B cell (primary cell): Measurements from ENCODE around the gene WDR82. TPM values are rescaled to one million over a fixed set of nuclear protein-coding genes. Genes with fewer than 3 reads are reported as not detected.
A peak's percentile ranks its signal among the peaks of the same experiment; 100 is the strongest.

Source experiments
- ATAC-seq: fragments of 200-7000 bp; cut with Tn5 transposase; one replicate; pipeline ENCODE4 v1.10.0; 2021; ENCODE audit warnings: low read depth, mild to moderate bottlenecking, moderate number of reproducible peaks, moderate library complexity
- CTCF ChIA-PET: fragments of 350-600 bp; sonication (Branson Sonifier 250); formaldehyde crosslinking; loops from one replicate; lab custom pipeline; 2021; ENCODE audit warnings: antibody characterized with exemption, inconsistent platforms; lab: Charles Lee
- POLR2A ChIA-PET: fragments of 350-600 bp; sonication (Branson Sonifier 250); formaldehyde crosslinking; loops from one replicate; lab custom pipeline; 2021; ENCODE audit warnings: antibody characterized with exemption; lab: Charles Lee
- DNase-seq: peaks from one replicate; pipeline ENCODE4 v3.0.0; 2013
- H2AFZ ChIP-seq: 2 replicates; pipeline ENCODE4 v1.6.1; 2012; ENCODE audit warnings: mild to moderate bottlenecking, low read depth, low read length; ENCODE audit not compliant: insufficient read depth, poor library complexity, severe bottlenecking
- H3K27ac ChIP-seq, 2 donors: 1 replicate in 1 of 2; 2 replicates in 1 of 2; pipeline ENCODE4 v1.5.1; 2012 to 2013; ENCODE audit warnings: low read length in 2 of 2, mild to moderate bottlenecking in 2 of 2, moderate library complexity in 1 of 2
- H3K27me3 ChIP-seq, 4 experiments: fragments of 200-600 bp in 1 of 4; sonication (generic) in 1 of 4; replicated peaks in 1 of 4; 1 replicate in 2 of 4; 2 replicates in 2 of 4; pipeline versions ENCODE4 v1.6.1 to v1.7.0; 2013 to 2016; ENCODE audit warnings: low read length in 3 of 4, mild to moderate bottlenecking in 2 of 4, mixed read lengths in 1 of 4, moderate library complexity in 1 of 4; ENCODE audit not compliant: insufficient read depth in 4 of 4, control insufficient read depth in 3 of 4; ENCODE audit errors: control extremely low read depth in 1 of 4
- H3K36me3 ChIP-seq, 2 experiments: replicated peaks in 1 of 2; 1 replicate in 1 of 2; 2 replicates in 1 of 2; pipeline versions ENCODE4 v1.6.1 to v1.7.1; 2013; ENCODE audit warnings: low read length in 1 of 2; ENCODE audit not compliant: insufficient read depth in 2 of 2, control insufficient read depth in 1 of 2; ENCODE audit errors: control extremely low read depth in 1 of 2, extremely low read depth in 1 of 2
- H3K4me1 ChIP-seq, 2 donors: fragments of 200-600 bp in 1 of 2; sonication (generic) in 1 of 2; 1 replicate in 1 of 2; 2 replicates in 1 of 2; pipeline versions ENCODE4 v1.5.1 to v1.6.1; 2013 to 2017; ENCODE audit warnings: low read length in 2 of 2; ENCODE audit not compliant: control insufficient read depth in 2 of 2, insufficient read depth in 2 of 2
- H3K4me2 ChIP-seq: replicated peaks from 2 replicates; pipeline ENCODE3; 2012; ENCODE audit warnings: mild to moderate bottlenecking, low read depth, low read length; ENCODE audit not compliant: poor library complexity, severe bottlenecking
- H3K4me3 ChIP-seq, 5 experiments: fragments of 200-600 bp in 1 of 5; sonication (generic) in 1 of 5; 1 replicate in 3 of 5; 2 replicates in 2 of 5; pipeline versions ENCODE4 v1.5.1 to v1.7.0; 2011 to 2016; ENCODE audit warnings: low read length in 4 of 5, mild to moderate bottlenecking in 4 of 5, low read depth in 2 of 5, control low read depth in 1 of 5, moderate library complexity in 1 of 5; ENCODE audit not compliant: insufficient read depth in 1 of 5; ENCODE audit errors: control extremely low read depth in 1 of 5, extremely low read depth in 1 of 5
- H3K79me2 ChIP-seq: fragments of 200-600 bp; sonication (generic); one replicate; pipeline ENCODE4 v1.6.0; 2016; ENCODE audit warnings: low read length; ENCODE audit not compliant: control insufficient read depth, insufficient read depth
- H3K9ac ChIP-seq: fragments of 200-600 bp; sonication (generic); 2 replicates; pipeline ENCODE4 v1.6.1; 2017; ENCODE audit warnings: mild to moderate bottlenecking, low read length, moderate library complexity
- H3K9me3 ChIP-seq, 3 donors: one replicate each; pipeline versions ENCODE4 v1.6.1 to v1.7.1; 2013; ENCODE audit warnings: low read length in 2 of 3; ENCODE audit not compliant: control insufficient read depth in 2 of 3, insufficient read depth in 1 of 3; ENCODE audit errors: control extremely low read depth in 1 of 3
- H4K20me1 ChIP-seq: 2 replicates; pipeline ENCODE4 v1.6.0; 2012; ENCODE audit warnings: mild to moderate bottlenecking, low read length; ENCODE audit not compliant: insufficient read depth, control insufficient read depth, poor library complexity, severe bottlenecking
- H3K27ac Mint-ChIP-seq: one replicate; pipeline ENCODE4 v1.8.0; 2021; ENCODE audit warnings: mixed read lengths
- H3K27me3 Mint-ChIP-seq: one replicate; pipeline ENCODE4 v1.8.0; 2021; ENCODE audit warnings: mixed read lengths
- H3K4me1 Mint-ChIP-seq: one replicate; pipeline ENCODE4 v1.8.0; 2021; ENCODE audit warnings: mixed read lengths
- H3K4me3 Mint-ChIP-seq: one replicate; pipeline ENCODE4 v1.8.0; 2021; ENCODE audit warnings: mixed read lengths
- H3K9me3 Mint-ChIP-seq: one replicate; pipeline ENCODE4 v1.8.0; 2022; ENCODE audit warnings: mixed read lengths; ENCODE audit not compliant: insufficient read depth
- EZH2 ChIP-seq: IDR thresholded peaks from 2 replicates; pipeline ENCODE4 v1.6.1; 2012; ENCODE audit warnings: borderline replicate concordance, low read depth, mild to moderate bottlenecking, moderate library complexity, low read length; ENCODE audit not compliant: insufficient read depth, poor library complexity, severe bottlenecking
- WGBS: methylation state at CpG from one replicate; pipeline ENCODE4 v1.1.5; 2013; ENCODE audit warnings: missing lambda C conversion rate; ENCODE audit not compliant: insufficient coverage; 5-methylcytosine and 5-hydroxymethylcytosine counted together
- intact Hi-C: fragments of 100-400 bp; cut with micrococcal nuclease; formaldehyde crosslinking; loops from one replicate; pipeline ENCODE4 v1.10.0; 2022
- polyA plus RNA-seq: library from polyadenylated mRNA; depleted of rRNA; stranded (reverse); fragments of >200 nt; gene quantifications from 2 replicates; pipeline ENCODE4 v1.2.3, GENCODE V29; 2012
- total RNA-seq, 2 donors: library from RNA; stranded (reverse); fragments of 120-200 nt in 1 of 2; gene quantifications; 1 replicate in 1 of 2; 2 replicates in 1 of 2; pipeline versions ENCODE4 v1.2.3 to v1.2.4, GENCODE V29; 2013 to 2022
- TF ChIP-seq, protein P1 (sequence below): fragments of 200-600 bp; IDR thresholded peaks from one replicate; pipeline ENCODE4 v1.8.0; 2022; ENCODE audit warnings: antibody characterized with exemption, mild to moderate bottlenecking

WDR82 gene
- total and polyA plus RNA-seq, 2 donors (not counting 1 experiment from before 2014, with no cell fraction given): 27.8 to 101 TPM

DNA sequence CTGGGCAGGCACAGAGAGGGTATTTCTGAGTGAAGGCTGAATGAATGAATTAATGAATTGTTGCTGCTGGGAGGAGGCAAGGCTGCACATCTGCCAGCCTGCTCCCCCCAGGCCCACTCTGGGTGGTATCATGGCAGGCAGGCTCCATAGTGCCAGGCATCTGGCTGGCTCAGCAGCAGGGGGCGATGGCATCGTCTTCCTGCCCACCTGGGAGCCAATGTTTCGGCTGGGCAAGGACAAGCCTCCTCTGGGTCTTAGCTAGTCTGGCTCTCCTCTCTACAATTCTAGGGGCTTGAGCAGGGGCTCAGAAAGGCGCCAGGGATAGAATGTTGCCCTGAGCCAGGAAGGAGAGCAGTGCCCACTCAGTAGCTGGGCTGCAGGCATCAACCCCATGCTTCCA is 51.3 kb downstream of the WDR82 start:
- Histone ChIP-seq H3K4me1 (peaks cover 42 to 65% of the 10 kb centered on the region in 2 donors), H3K9ac (no peak overlapping the region), H3K9me3 (no peaks in the 10 kb centered on the region), H4K20me1 (peaks cover 27% of the 10 kb centered on the region), H3K4me2 (peak overlapping the region; percentile 90), H3K27me3 (no peaks in the 10 kb centered on the region), H2AFZ (no peak overlapping the region), H3K4me3 (no peak overlapping the region), H3K36me3 (peaks cover 3 to 62% of the 10 kb centered on the region in 2 experiments), H3K27ac (peak overlapping the region; percentile 78 to 88), H3K79me2 (peaks cover 55% of the 10 kb centered on the region)
- H3K4me1 Mint-ChIP-seq: peaks cover 68% of the 10 kb centered on the region
- H3K9me3 Mint-ChIP-seq: no peaks in the 10 kb centered on the region
- intact Hi-C loops: loop anchor here (5.0 to 10.0 kb wide), 2 partner anchors 172 to 230 kb away; partner anchors contain the start of genes DUSP7 and NISCH
- TF ChIP-seq EZH2: no peak
- TF ChIP-seq, protein P1, sequence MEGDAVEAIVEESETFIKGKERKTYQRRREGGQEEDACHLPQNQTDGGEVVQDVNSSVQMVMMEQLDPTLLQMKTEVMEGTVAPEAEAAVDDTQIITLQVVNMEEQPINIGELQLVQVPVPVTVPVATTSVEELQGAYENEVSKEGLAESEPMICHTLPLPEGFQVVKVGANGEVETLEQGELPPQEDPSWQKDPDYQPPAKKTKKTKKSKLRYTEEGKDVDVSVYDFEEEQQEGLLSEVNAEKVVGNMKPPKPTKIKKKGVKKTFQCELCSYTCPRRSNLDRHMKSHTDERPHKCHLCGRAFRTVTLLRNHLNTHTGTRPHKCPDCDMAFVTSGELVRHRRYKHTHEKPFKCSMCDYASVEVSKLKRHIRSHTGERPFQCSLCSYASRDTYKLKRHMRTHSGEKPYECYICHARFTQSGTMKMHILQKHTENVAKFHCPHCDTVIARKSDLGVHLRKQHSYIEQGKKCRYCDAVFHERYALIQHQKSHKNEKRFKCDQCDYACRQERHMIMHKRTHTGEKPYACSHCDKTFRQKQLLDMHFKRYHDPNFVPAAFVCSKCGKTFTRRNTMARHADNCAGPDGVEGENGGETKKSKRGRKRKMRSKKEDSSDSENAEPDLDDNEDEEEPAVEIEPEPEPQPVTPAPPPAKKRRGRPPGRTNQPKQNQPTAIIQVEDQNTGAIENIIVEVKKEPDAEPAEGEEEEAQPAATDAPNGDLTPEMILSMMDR: no peak
- DNase-seq (peak; percentile 18), ATAC-seq (no peak)
- peak overlapping the region; percentile 94 for H3K4me3 Mint-ChIP-seq
- WGBS: 80% methylated on average over 4 of the region's 4 CpGs
- H3K27ac Mint-ChIP-seq: peak overlapping the region; percentile 99
- H3K27me3 Mint-ChIP-seq: no peaks in the 10 kb centered on the region
- ChIA-PET POLR2A (interaction anchor here (3.3 to 3.8 kb wide), 2 partner anchors 11 to 61 kb away, joined by 23 to 28 read pairs; partner anchors contain the start of genes GLYCTK and TWF2), CTCF (interaction anchor here (1.4 to 12.3 kb wide), 3 partner anchors 57 to 112 kb away, joined by 3 to 265 read pairs (median 177); partner anchors contain the start of genes GLYCTK, POC1A and WDR82)

DNA sequence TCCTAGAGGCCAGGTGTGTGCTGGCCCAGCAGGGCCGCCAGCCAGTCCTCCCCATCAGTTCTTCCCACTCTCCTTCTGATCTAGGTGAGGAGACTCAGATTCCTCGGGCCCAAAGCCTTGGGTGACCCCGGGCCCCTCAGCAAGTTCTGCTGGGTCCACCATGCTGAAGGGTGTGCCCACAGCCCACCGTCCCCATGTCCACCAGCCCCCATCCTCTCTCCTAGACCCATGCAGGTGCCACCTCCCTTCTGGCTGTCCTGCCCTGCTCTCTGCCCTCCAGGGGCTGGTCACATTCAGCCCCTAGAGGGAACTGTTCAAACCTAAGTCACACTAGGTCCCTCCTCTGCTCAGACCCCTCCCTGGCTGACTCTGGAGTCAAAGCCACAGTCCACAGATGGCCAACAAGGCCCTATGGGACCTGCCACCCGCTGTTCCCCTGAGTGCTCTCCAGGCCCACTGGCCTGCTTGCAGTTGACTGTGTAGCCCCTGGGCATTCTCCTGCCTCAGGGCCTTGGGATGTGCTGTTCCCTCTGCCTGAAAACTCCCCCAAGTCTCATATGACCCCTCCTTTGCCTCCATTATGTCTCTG is 52.1 kb downstream of the WDR82 start:
- H3K36me3 ChIP-seq: peaks cover 3 to 62% of the 10 kb centered on the region in 2 experiments
- H2AFZ ChIP-seq: peak overlapping the region; percentile 47
- peak; percentile 14 for ATAC-seq
- Mint-ChIP-seq H3K4me1 (peaks cover 66% of the 10 kb centered on the region), H3K9me3 (no peaks in the 10 kb centered on the region), H3K27me3 (no peaks in the 10 kb centered on the region), H3K4me3 (peak overlapping the region; percentile 94), H3K27ac (peak overlapping the region; percentile 99)
- H3K79me2 ChIP-seq: peaks cover 55% of the 10 kb centered on the region
- 18% methylated on average over 5 of the region's 5 CpGs for WGBS
- H4K20me1 ChIP-seq: peaks cover 27% of the 10 kb centered on the region
- H3K27me3 ChIP-seq: no peaks in the 10 kb centered on the region
- TF ChIP-seq, protein P1: no peak
- no peak for TF ChIP-seq EZH2
- intact Hi-C loops: loop anchor here (5.0 to 10.0 kb wide), 2 partner anchors 172 to 231 kb away; partner anchors contain the start of genes DUSP7 and NISCH
- peak overlapping the region; percentile 68 for H3K9ac ChIP-seq
- POLR2A ChIA-PET: interaction anchor here (0.6 to 3.8 kb wide), 14 partner anchors 9 to 89 kb away, joined by 3 to 38 read pairs (median 5); partner anchors contain the start of genes GLYCTK, POC1A, PPM1M and TWF2
- peak overlapping the region; percentile 90 for H3K4me2 ChIP-seq
- peak overlapping the region; percentile 78 to 88 for H3K27ac ChIP-seq
- peak; percentile 59 for DNase-seq
- H3K4me3 ChIP-seq: peak overlapping the region in 3 of 5 experiments; percentile 1 to 90 (median 66)
- peaks cover 41 to 65% of the 10 kb centered on the region in 2 donors for H3K4me1 ChIP-seq
- no peaks in the 10 kb centered on the region for H3K9me3 ChIP-seq
- CTCF ChIA-PET: interaction anchor here (1.3 to 12.3 kb wide), 9 partner anchors 10 to 224 kb away, joined by 3 to 265 read pairs (median 7); partner anchors contain the start of genes GLYCTK, POC1A, PPM1M and TWF2
